Pancreas (tissue), 10 donors: ENCODE measurements around the gene SNAP47. TPM values are rescaled to one million over a fixed set of nuclear protein-coding genes. Genes with fewer than 3 reads are reported as not detected.

Source experiments
- ATAC-seq, 4 donors: fragments of 200-7000 bp; cut with Tn5 transposase; one replicate each; pipeline versions ENCODE4 v1.8.0 to v1.9.1; 2020; ENCODE audit warnings: mild to moderate bottlenecking in 4 of 4, moderate library complexity in 4 of 4
- DNase-seq, 6 donors: peaks; one replicate each; pipeline ENCODE4 v3.0.0-alpha.2; 2020
- FAIRE-seq: peaks from 2 replicates; lab custom pipeline; 2012; peaks lifted over from hg19 to GRCh38; lab: Jason Lieb, UNC
- H3K27ac ChIP-seq, 4 donors: fragments of 200-600 bp; sonication (generic); 1 replicate in 3 of 4; 2 replicates in 1 of 4; pipeline versions ENCODE4 v1.5.0 to v1.8.0; 2020
- H3K27me3 ChIP-seq, 4 donors: fragments of 200-600 bp; one replicate each; pipeline ENCODE4 v1.8.0; 2021
- H3K36me3 ChIP-seq, 3 donors: fragments of 200-600 bp; sonication (generic) in 1 of 3; one replicate each; pipeline versions ENCODE4 v1.5.0 to v1.8.0; 2020 to 2021
- H3K4me1 ChIP-seq, 3 donors: fragments of 200-600 bp; one replicate each; pipeline ENCODE4 v1.8.0; 2021
- H3K4me3 ChIP-seq, 4 donors: fragments of 200-600 bp; sonication (generic) in 2 of 4; one replicate each; pipeline versions ENCODE4 v1.5.0 to v1.8.0; 2020 to 2021
- H3K9me3 ChIP-seq, 4 donors: fragments of 200-600 bp; one replicate each; pipeline ENCODE4 v1.8.0; 2021
- CTCF ChIP-seq, 4 donors: fragments of 200-600 bp; sonication (generic) in 3 of 4; IDR thresholded peaks; one replicate each; pipeline versions ENCODE4 v1.5.0 to v1.8.0; 2021; ENCODE audit warnings: antibody characterized with exemption in 4 of 4
- WGBS, 2 donors: extraction: QIAGEN DNeasy Blood & Tissue Kit; methylation state at CpG; one replicate each; pipeline ENCODE4 v1.1.7; 2013; 5-methylcytosine and 5-hydroxymethylcytosine counted together
- intact Hi-C, 3 donors: fragments of 100-400 bp; cut with DNase I; formaldehyde crosslinking; loops; one replicate each; pipeline versions ENCODE4 v1.11.1 to v1.14.2; 2022
- polyA plus RNA-seq, 2 donors: library from polyadenylated mRNA; stranded (reverse); fragments of 200-250 nt; gene quantifications; one replicate each; pipeline ENCODE4 v1.2.3, GENCODE V29; 2013
- total RNA-seq, 6 donors: library from RNA; stranded (reverse); fragmentation: NEBNext Ultra II Directional in 4 of 6; extraction: Animal tissue kit (Norgen Biotek cat#: 25700) in 4 of 6; gene quantifications; one replicate each; pipeline versions ENCODE4 v1.2.1 to v1.2.4, GENCODE V29; 2021 to 2023
- donor health status: healthy with polysubstance abuse.
- donor health status: DM: no; HTN: no; CAD: no; lungs with moderate emphysema.
- donor health status: DM: no; HTN: no; CAD: no.
- donor health status: control.
- donor health status: control.
- donor health status: Bipolar disorder and iron deficiency.
- donor health status: DM: yes; HTN: yes; CAD: no.
- donor health status: DM: no; HTN: no; CAD: no.
- donor health status: DM: no; HTN: no; CAD: no.
- donor health status: DM: yes; HTN: yes; CAD: no.

The SNAP47 gene
- total and polyA plus RNA-seq, 8 donors, result 12.3 to 21.5 (median 14.7) TPM

- H3K27me3 ChIP-seq, result no peaks in the 10 kb centered on the region
- H3K27ac ChIP-seq, result no peak overlapping the region
- ATAC-seq (peak in 2 of 4 donors; percentile 22 to 36), FAIRE-seq (peak; percentile 32), DNase-seq (peak in 1 of 6 donors; percentile 33)
- TF ChIP-seq CTCF (IDR thresholded peaks at IDR 0.05), result no peak
- 67 to 72% methylated on average over 7 of the region's 7 CpGs for WGBS, 2 donors
- intact Hi-C loops, result no loop called here
- H3K36me3 ChIP-seq, result peaks cover 0 to 12% (median 0%) of the 10 kb centered on the region in 3 donors
- H3K4me3 ChIP-seq, result no peak overlapping the region
- no peaks in the 10 kb centered on the region for H3K9me3 ChIP-seq
- H3K4me1 ChIP-seq, result no peaks in the 10 kb centered on the region
These were observed 13.4 kb downstream of the SNAP47 start for GRCh38 chr1:227748496-227749182.

GRCh38 chr1:227749225-227749624 lies 14.0 kb downstream of the SNAP47 start:
- intact Hi-C loops, result no loop called here
- H3K27me3 ChIP-seq, result no peaks in the 10 kb centered on the region
- H3K9me3 ChIP-seq, result no peaks in the 10 kb centered on the region
- H3K4me1 ChIP-seq, result no peaks in the 10 kb centered on the region
- ATAC-seq (no peak), DNase-seq (peak in 1 of 6 donors; percentile 21), FAIRE-seq (no peak)
- H3K4me3 ChIP-seq, result no peak overlapping the region
- TF ChIP-seq CTCF (IDR thresholded peaks at IDR 0.05), result no peak
- H3K27ac ChIP-seq, result no peak overlapping the region
- 93 to 96% methylated on average over 7 of the region's 7 CpGs for WGBS, 2 donors
- H3K36me3 ChIP-seq, result peaks cover 0 to 12% (median 0%) of the 10 kb centered on the region in 3 donors

- TF ChIP-seq CTCF (IDR thresholded peaks at IDR 0.05), result no peak
- Histone ChIP-seq H3K36me3 (peaks cover 0 to 12% (median 0%) of the 10 kb centered on the region in 3 donors), H3K27ac (no peak overlapping the region), H3K4me3 (no peak overlapping the region), H3K9me3 (no peaks in the 10 kb centered on the region), H3K27me3 (no peaks in the 10 kb centered on the region), H3K4me1 (no peaks in the 10 kb centered on the region)
- peak in 1 of 4 donors; percentile 14 for ATAC-seq
- WGBS, 2 donors, result 80 to 82% methylated on average over 19 of the region's 19 CpGs
- intact Hi-C loops, result no loop called here
- DNase-seq, result peak in 1 of 6 donors; percentile 44
- FAIRE-seq, result no peak
These were observed 14.9 kb downstream of the SNAP47 start for GRCh38 chr1:227749916-227750710.

- H3K27me3 ChIP-seq, result no peaks in the 10 kb centered on the region
- 56 to 62% methylated on average over 7 of the region's 7 CpGs for WGBS, 2 donors
- intact Hi-C loops, result no loop called here
- peaks cover 0 to 8% (median 0%) of the 10 kb centered on the region in 3 donors for H3K36me3 ChIP-seq
- peak in 3 of 4 donors; percentile 52 to 74 (median 53) for ATAC-seq
- no peaks in the 10 kb centered on the region for H3K9me3 ChIP-seq
- no peaks in the 10 kb centered on the region for H3K4me1 ChIP-seq
- FAIRE-seq, result no peak
- H3K27ac ChIP-seq, result no peak overlapping the region
- no peak for TF ChIP-seq CTCF (IDR thresholded peaks at IDR 0.05)
- peak in 1 of 6 donors; percentile 19 for DNase-seq
- H3K4me3 ChIP-seq, result no peak overlapping the region
These were observed 18.9 kb downstream of the SNAP47 start for GRCh38 chr1:227753999-227754711.
